Effector CD8-positive, alpha-beta T cell (primary cell): ENCODE data around the gene SSRP1.
"Not testable (repeated sequence)": the region's sequence is repeated elsewhere in the genome, so short reads cannot be mapped to it uniquely, and the experiment has no call there.

Experiments used
- DNase-seq: peaks from one replicate; lab custom pipeline; 2025; lab: John Stamatoyannopoulos, UW
- total RNA-seq, 4 experiments: gene quantifications; one replicate each; lab custom pipeline; 2026; lab: John Stamatoyannopoulos, UW

Gene SSRP1
- 153 to 269 (median 163) reads per million in 4 experiments for total RNA-seq

- DNase-seq = peak; percentile 74
These were observed at the start of gene SSRP1 for GRCh38 chr11:57335343-57336110. Gene SSRP1, minus strand, starts transcription at chr11:57335892. Its CDS starts 771 bp downstream, at chr11:57335121.

- DNase-seq = no peak
These were observed 45.3 kb upstream of the SSRP1 start, which contains the start of gene PRG3 for GRCh38 chr11:57380975-57381374. Gene PRG3, minus strand, starts transcription at chr11:57381150. Its CDS starts 442 bp downstream, at chr11:57380708.

DNA sequence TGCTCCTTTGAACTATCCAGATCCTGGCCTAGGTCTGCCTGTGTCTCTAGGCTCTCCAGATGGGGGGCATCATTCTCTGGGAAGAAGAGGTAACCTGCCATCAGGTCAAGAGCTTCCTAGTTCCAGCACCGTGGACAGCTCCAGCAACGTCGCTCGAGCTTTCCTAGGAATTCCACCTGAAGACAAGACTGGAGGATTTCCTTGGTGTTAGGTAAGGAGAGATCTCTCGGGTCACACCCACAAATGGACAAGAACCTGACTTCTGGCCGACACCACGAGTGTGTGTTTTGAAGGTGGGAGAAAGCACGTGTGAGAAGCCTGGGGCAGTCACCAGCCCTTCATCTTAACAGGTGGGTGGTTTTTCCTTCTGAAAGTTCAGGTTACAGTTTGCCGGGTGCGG is 44.0 kb upstream of the SSRP1 start:
- DNase-seq = no peak

DNA sequence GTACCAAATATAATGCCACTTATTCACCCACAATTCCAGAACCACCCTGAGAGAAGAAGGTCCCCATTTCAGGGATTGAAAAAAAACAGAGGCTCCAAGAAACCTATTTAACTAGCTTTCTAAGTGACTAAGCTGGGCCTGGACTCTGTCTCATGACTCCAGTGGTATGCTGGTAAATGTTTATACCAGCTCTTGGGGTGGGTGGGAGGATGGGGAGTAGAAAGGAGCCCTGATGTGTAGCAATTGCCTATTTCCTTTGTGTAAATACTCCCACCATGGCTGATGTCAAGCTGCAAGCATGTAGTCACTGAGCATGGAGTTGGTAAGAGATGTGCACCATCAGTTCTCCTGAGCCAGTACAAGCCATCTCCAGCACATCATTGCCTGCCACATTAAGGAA is 42.5 kb upstream of the SSRP1 start:
- DNase-seq = no peak

- no peak for DNase-seq
These were observed 41.4 kb upstream of the SSRP1 start for GRCh38 chr11:57377107-57377506.

DNA sequence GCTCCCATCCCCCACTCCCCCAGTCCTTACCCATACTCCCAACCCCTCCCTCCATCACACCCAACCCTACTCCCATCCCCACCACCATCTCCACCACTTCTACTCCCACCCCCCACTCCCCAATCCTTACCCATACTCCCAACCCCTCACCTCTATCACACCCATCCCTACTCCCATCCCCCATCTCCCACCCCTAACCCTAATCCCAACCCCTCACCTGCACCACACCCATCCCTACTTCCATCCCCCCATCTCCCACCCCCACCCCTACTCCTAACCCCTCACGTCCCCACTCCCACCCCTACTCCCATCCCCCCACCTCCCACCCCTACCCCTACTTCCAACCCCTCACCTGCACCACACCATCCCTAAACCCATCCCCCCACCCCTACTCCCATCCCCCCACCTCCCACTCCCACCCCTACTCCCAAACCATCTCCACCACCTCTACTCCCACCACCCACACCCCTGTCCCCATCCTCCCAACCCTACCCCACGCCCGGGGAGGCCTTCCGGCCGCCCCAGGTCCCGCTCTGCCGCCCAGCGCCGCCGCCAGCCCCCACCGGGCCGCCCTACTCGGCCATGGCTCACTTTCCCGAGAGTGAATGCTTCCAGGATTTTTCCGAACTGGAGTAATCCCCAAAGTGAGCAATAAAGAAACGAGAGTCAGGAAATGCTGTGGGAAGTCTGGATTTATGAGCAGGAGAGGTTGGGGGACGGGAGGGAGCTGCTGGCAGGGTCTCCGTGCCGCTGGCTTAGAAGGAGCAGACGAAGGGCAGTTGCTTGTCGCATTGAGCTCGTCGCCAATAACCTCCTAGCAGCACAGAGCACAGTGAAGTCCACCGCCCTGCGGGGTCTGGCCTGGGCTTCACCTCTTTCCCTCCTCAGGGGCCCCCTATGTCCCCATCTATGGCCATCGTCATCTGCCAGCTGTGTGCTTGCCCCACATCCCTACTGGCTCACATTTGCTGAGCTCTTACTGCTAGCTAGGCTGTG is 40.7 kb upstream of the SSRP1 start:
- DNase-seq = no peak

DNA sequence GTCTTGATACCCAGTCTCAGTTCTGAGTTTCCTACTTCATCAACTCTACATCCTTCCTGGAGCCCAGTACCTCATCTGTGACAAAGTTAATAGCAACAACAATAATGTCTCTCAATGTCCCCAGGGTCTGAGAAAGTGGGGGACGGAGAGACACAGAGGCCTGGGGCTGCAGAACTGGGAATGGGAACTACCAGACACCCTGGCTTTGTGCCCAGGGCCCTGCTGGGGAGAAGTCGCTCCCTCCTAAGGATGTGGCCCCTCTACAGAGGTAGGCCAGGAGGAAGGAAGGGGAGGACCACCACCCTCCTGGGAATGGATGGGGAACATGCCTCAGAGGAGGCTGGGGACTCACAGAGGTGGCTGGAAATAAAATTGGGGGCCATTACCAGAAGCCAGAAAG is 39.8 kb upstream of the SSRP1 start:
- DNase-seq = no peak

GRCh38 chr11:57374966-57375365 is 39.3 kb upstream of the SSRP1 start:
- DNase-seq = no peak

DNA sequence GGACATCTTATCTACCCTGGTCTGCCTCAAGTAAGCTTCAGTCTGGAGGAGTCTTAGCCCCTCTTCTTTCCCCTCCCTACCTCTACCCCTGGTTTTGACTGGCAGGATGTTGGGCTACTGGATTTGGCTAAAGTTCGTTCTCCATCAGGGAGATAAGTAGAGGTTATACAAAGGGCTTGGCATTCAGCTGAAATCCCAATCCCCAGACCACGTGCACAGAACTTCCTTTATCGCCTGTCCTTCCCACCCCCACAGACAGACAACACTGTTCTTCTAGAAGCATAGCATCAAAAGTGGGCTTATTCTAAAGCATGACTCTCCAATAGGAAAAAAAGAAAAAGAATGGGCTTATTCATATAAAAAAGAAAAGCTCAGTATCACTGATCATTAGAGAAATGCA is 37.5 kb upstream of the SSRP1 start:
- DNase-seq = no peak

DNA sequence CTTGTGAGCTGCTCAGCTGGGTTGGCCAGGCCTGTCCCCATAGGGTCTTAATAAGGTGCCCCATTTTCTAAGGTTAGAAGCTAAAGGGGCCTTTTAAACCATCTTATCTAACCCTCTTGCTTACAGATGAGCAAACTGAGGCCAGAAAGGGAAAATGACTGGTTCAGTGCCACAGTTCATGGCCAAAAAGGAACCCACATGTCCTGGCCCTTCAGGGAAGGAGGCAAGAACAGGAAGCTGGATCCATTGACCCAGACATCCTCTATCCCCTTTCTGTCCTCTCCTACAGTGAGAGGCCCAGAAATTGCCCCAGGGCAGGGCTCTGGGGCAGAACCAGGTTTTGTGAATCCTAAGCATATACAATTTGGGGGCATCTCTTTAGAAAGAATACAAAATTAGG is 35.2 kb upstream of the SSRP1 start:
- no peak for DNase-seq

DNA sequence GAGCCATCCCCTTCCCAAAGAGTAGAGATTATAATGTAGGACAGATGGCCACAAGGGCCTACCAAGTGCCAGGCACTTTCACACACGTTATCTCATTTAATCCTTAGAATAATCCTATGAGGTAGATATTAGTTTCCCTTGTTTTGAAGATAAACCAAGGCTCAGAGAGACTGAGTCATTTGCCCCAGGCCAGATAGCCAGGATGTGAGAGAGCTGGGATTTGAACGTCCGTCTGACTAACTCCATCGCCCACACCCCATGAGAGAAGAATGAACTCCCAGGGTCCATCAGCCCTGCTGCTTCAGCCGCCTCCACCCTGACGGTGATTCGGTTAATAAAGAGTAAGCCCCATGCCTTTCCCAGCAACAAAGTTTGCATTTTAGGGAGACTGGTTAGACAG is 34.6 kb upstream of the SSRP1 start:
- no peak for DNase-seq

DNA sequence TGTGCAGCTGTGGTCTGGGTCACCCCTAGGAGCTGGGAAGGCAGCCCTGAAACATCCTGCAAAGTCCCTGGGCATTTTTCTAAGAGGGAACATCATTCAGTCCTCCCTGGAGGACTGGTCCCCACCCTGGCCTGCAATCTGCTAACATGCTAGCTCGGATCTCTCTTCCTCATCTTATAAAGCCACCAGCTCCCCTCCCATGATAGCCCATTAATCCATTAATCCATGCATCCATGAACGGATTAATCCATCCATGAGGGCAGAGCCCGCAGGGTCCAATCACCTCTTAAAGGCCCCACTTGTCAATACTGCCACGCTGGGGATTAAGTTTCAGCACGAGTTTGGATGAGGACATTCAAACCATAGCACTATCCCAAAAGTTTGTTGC is 33.1 kb upstream of the SSRP1 start:
- no peak for DNase-seq

GRCh38 chr11:57368106-57368844 is 32.6 kb upstream of the SSRP1 start:
- DNase-seq = no peak

- no peak for DNase-seq
These were observed 29.4 kb upstream of the SSRP1 start for GRCh38 chr11:57364851-57365660.

GRCh38 chr11:57363131-57364080 is 27.7 kb upstream of the SSRP1 start:
- DNase-seq = no peak

DNA sequence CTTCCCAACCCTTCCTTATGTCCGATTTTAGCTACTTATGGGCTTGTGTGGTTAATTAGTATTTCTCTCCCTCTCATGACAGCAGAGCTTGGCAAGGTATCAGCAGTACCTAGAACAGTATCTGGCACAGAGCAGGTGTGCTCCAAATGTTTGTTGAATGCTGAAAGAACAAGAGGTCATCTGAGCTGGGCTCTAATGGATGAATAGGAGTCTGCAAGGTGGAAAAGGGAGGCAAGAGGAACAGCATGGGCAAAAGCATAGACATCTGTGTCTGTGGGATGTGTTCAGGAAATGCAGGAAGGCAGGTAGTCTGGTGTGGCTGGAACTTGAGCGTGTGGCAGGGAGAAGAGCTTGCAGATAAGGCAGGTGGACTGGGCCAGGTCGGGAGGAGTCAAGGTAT is 26.2 kb upstream of the SSRP1 start:
- DNase-seq = no peak

- DNase-seq = not testable (repeated sequence)
These were observed 25.7 kb upstream of the SSRP1 start for GRCh38 chr11:57361420-57361819.

DNA sequence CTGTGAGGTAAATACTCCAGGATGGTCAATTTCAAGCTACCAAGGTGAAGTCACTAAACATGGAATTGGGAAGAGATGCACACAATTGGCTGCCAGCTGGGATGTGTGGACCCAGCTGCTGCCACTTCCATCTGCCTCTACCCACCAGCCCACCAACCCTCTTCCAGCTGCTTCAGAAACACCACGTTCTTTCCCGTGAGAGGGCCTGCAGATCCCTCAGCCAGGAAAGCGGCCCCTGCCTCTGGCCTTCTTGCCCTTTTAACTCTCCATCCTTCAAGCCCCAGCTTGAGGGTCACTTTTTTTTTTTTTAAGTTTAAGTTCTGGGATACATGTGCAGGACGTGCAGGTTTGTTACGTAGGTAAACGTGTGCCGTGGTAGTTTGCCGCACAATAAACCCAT is 25.3 kb upstream of the SSRP1 start:
- no peak for DNase-seq

- DNase-seq = no peak
These were observed 24.4 kb upstream of the SSRP1 start for GRCh38 chr11:57359896-57360690.
